Measurements from ENCODE around the gene ANXA2R.

DNA sequence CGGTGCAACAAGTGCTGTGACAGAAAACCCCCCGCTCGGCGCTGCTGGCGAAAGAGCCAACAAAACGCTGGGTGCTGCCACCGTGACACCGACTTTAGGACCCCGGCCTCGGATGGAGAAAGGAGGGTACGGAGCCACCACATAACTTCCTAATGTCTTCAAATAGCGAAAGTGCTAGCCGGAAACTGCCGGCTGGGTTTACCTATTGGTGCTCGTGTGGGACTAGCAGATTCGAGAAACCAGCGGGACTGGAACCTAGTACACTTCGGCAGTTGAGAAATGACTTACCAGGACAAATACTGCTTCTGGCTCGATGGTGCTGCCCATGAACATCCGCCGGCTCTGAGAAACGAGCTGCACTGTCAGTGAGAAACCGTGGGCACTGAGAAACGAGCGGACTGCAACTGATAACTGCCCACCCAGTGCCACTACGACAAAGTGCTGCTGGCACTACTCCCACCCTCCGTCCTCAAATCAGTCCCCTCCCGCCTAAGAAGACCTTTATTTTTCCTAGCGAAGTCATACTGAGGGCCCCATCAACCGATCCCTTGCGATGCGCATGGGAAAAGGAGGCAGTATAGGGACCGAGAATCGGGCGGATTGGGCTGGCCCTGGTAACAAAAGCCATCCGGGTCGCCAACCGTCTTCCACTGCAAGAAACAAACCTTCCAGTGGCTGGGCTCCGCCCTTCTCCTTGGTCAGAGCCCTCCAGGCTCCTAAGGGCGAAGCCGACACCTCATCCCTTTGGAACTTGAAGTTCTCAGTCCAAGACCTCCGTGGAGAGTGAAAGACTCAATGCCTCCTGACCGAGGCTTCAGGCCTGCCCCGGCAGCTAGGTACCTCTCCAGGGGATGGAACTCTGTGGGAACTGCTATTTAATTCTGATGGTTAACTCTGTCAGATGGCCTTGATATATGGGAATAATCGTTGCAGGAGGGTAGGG is 27.0 kb upstream of the ANXA2R start:
- no peak for TF ChIP-seq MXI1 (IDR thresholded peaks at IDR 0.05; ENCODE audit: borderline replicate concordance, low read depth, low read length)
- no peak for TF ChIP-seq CEBPB (IDR thresholded peaks at IDR 0.05; ENCODE audit: low read depth, low read length)
- TF ChIP-seq, protein P1, sequence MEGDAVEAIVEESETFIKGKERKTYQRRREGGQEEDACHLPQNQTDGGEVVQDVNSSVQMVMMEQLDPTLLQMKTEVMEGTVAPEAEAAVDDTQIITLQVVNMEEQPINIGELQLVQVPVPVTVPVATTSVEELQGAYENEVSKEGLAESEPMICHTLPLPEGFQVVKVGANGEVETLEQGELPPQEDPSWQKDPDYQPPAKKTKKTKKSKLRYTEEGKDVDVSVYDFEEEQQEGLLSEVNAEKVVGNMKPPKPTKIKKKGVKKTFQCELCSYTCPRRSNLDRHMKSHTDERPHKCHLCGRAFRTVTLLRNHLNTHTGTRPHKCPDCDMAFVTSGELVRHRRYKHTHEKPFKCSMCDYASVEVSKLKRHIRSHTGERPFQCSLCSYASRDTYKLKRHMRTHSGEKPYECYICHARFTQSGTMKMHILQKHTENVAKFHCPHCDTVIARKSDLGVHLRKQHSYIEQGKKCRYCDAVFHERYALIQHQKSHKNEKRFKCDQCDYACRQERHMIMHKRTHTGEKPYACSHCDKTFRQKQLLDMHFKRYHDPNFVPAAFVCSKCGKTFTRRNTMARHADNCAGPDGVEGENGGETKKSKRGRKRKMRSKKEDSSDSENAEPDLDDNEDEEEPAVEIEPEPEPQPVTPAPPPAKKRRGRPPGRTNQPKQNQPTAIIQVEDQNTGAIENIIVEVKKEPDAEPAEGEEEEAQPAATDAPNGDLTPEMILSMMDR (conservative IDR thresholded peaks at IDR 0.05; ENCODE audit: low read depth, low read length) = no peak
- no peak for TF ChIP-seq RFX5 (IDR thresholded peaks at IDR 0.05; ENCODE audit: low read depth, low read length)
- no peak; the same call in 1 of the 2 replicates for TF ChIP-seq MAZ (IDR thresholded peaks at IDR 0.05; ENCODE audit: borderline replicate concordance, low read depth, low read length)
- TF ChIP-seq SMC3 (IDR thresholded peaks at IDR 0.05; ENCODE audit: low read depth, low read length) = no peak
- peak; percentile 89 for TF ChIP-seq POLR2A (IDR thresholded peaks at IDR 0.05; ENCODE audit: low read depth, low read length)
- TF ChIP-seq RCOR1 (IDR thresholded peaks at IDR 0.05; ENCODE audit: insufficient replicate concordance, low read length) = peak; percentile 45
